Measurements from ENCODE around the gene ADCY4.
A peak's percentile ranks its signal among the peaks of the same experiment; 100 is the strongest.

Gene ADCY4

GRCh38 chr14:24271134-24271833, 63.6 kb downstream of the ADCY4 start, which contains the start of gene RABGGTA:
Gene RABGGTA, minus strand, starts transcription at chr14:24271597. Its CDS starts 482 bp downstream, at chr14:24271115.
- DNase-seq, result peak; percentile 91

- DNase-seq, result no peak
These were observed 64.2 kb downstream of the ADCY4 start for GRCh38 chr14:24270537-24271133.

GRCh38 chr14:24269910-24270536, 64.8 kb downstream of the ADCY4 start:
- DNase-seq, result no peak

- DNase-seq, result no peak
These were observed 65.5 kb downstream of the ADCY4 start for GRCh38 chr14:24269368-24269767.
